ENCODE measurements around the gene KDM2A.

DNA sequence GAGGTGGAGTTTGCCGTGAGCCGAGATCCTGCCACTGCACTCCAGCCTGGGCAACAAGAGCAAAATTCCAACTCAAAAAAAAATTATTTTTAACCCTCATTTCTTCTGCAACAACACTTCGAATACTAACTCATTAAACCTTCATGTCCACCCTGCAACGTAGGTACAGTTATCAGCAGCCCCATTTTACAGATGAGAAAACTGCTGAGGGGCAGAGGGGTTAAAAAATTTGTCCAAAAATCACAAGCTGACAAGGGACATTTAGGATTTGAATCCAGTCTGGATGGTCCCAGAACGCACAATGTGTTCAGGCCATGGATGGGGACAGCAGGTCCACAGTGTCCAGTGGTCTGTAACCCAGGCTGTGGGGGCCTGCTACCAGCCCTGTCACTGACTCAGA, 33.4 kb upstream of the KDM2A start:
- TF ChIP-seq EZH2 (IDR thresholded peaks at IDR 0.05; ENCODE audit: borderline replicate concordance, low read depth, low read length, severe bottlenecking): no peak
- TF ChIP-seq, protein P1, sequence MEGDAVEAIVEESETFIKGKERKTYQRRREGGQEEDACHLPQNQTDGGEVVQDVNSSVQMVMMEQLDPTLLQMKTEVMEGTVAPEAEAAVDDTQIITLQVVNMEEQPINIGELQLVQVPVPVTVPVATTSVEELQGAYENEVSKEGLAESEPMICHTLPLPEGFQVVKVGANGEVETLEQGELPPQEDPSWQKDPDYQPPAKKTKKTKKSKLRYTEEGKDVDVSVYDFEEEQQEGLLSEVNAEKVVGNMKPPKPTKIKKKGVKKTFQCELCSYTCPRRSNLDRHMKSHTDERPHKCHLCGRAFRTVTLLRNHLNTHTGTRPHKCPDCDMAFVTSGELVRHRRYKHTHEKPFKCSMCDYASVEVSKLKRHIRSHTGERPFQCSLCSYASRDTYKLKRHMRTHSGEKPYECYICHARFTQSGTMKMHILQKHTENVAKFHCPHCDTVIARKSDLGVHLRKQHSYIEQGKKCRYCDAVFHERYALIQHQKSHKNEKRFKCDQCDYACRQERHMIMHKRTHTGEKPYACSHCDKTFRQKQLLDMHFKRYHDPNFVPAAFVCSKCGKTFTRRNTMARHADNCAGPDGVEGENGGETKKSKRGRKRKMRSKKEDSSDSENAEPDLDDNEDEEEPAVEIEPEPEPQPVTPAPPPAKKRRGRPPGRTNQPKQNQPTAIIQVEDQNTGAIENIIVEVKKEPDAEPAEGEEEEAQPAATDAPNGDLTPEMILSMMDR (IDR thresholded peaks at IDR 0.05; ENCODE audit: borderline replicate concordance, extremely low read depth, low read length, poor library complexity, severe bottlenecking): no peak
